ENCODE measurements around the gene DBN1.

DBN1 gene

DNA sequence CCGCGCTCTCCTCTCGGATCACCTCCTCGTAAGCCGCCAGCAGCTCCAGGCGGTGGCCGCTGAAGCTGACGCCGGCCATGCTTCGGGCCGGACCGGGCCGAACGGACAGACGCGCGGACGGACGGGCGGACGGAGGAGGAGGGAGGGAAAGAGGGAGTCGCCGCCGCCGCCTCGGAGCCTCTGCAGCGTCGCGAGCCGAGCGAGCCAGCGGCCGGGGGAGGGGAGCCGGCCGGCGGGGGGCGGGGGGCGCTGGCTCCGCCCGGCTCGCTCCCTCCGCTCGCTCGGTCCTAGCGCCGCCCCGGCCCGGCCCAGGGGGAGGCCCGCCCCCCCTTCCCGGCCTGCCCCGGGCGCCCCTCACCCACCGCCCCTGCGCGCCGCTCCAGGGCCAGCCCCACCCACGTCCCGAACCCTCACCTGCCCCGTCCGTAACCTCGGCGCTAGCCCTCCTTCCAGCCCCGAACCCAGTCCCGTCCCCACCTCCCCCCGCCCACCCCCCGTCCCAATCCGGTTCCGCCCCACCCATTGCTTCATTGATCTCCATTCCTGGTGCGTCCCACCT, at the start of gene DBN1:
TSS of gene DBN1 (minus strand) at position 192 of the 559 bp plus-strand sequence. CDS start at position 79, 113 bp downstream.
- no peaks in the 10 kb centered on the region for H3K9me3 ChIP-seq (ENCODE audit: low read length)
- H3K27ac ChIP-seq (ENCODE audit: low read depth, low read length), result peak within 1 kb of the TSS; percentile 78
- H3K4me3 ChIP-seq (ENCODE audit: low read depth in 1 of 2, low read length in 2 of 2), result peak within 1 kb of the TSS; percentile 72 to 90
- peaks cover 69% of the 10 kb centered on the region for H3K4me1 ChIP-seq (ENCODE audit: insufficient read depth, low read length)
- no peaks in the 10 kb centered on the region for H3K27me3 ChIP-seq (ENCODE audit: control insufficient read depth in 1 of 2, insufficient read depth in 2 of 2, low read length in 2 of 2)
- H3K36me3 ChIP-seq (ENCODE audit: insufficient read depth, low read length), result no peaks in the 10 kb centered on the region
- peak within 1 kb of the TSS; percentile 53 for H3K9ac ChIP-seq (ENCODE audit: low read length)

DNA sequence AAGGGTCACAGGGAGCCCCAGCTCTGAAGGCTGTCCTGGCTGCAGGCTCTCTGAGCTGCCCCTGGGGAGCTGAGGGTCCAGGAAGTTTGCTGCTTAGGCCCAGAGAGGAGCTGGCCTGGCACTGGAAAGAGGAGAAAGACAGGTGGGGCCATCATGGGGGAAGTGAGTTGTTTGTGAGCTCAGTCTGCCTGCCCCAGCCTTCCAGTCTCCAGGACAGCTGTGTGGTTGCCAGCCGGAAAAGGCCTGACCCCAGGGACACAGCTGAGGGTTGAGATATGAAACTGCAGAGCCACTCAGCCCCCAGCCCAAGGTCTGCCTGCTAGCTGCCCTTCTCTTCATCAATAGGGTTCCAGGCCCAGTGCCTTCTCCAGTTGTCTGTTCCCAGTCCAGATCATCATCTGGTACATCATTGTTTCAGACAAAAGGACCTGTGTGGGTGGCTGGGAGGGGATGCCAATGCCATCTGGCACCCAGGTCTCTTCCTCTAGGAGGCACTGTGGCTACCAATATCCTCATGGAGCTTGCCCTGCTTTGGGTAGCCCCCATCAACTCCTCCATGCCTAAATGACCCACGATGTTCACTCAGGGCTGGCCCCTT, 47.6 kb upstream of the DBN1 start:
- no peaks in the 10 kb centered on the region for H3K9me3 ChIP-seq (ENCODE audit: low read length)
- no peak overlapping the region for H3K4me3 ChIP-seq (ENCODE audit: low read depth in 1 of 2, low read length in 2 of 2)
- no peaks in the 10 kb centered on the region for H3K27me3 ChIP-seq (ENCODE audit: control insufficient read depth in 1 of 2, insufficient read depth in 2 of 2, low read length in 2 of 2)
- H3K27ac ChIP-seq (ENCODE audit: low read depth, low read length), result no peak overlapping the region
- H3K4me1 ChIP-seq (ENCODE audit: insufficient read depth, low read length), result peaks cover 3% of the 10 kb centered on the region
- H3K9ac ChIP-seq (ENCODE audit: low read length), result no peak overlapping the region
- H3K36me3 ChIP-seq (ENCODE audit: insufficient read depth, low read length), result peaks cover 61% of the 10 kb centered on the region

DNA sequence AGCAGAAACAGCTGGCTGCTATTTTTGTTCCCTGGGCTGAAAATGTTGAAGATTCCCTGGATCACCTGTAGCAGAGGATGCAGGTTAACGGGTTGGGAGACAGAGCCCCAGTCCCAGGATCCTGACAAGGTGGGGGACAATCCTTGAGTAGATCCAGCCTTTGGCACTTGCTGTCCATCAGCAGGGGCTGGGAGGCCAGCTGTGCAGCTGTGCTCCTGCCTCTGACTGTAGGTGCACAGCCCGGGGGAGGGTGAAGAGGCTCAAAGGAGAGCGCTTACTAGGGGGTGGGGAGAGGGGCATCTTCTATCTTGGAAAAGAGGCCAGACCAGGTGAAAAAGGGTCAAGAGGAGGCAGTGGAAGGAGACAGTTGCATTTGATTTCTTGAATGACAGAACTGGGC, 46.8 kb upstream of the DBN1 start:
- Histone ChIP-seq H3K9me3 (ENCODE audit: low read length) (no peaks in the 10 kb centered on the region), H3K4me3 (ENCODE audit: low read depth in 1 of 2, low read length in 2 of 2) (no peak overlapping the region), H3K9ac (ENCODE audit: low read length) (no peak overlapping the region), H3K4me1 (ENCODE audit: insufficient read depth, low read length) (peaks cover 11% of the 10 kb centered on the region), H3K36me3 (ENCODE audit: insufficient read depth, low read length) (peaks cover 58% of the 10 kb centered on the region), H3K27me3 (ENCODE audit: control insufficient read depth in 1 of 2, insufficient read depth in 2 of 2, low read length in 2 of 2) (no peaks in the 10 kb centered on the region), H3K27ac (ENCODE audit: low read depth, low read length) (no peak overlapping the region)

DNA sequence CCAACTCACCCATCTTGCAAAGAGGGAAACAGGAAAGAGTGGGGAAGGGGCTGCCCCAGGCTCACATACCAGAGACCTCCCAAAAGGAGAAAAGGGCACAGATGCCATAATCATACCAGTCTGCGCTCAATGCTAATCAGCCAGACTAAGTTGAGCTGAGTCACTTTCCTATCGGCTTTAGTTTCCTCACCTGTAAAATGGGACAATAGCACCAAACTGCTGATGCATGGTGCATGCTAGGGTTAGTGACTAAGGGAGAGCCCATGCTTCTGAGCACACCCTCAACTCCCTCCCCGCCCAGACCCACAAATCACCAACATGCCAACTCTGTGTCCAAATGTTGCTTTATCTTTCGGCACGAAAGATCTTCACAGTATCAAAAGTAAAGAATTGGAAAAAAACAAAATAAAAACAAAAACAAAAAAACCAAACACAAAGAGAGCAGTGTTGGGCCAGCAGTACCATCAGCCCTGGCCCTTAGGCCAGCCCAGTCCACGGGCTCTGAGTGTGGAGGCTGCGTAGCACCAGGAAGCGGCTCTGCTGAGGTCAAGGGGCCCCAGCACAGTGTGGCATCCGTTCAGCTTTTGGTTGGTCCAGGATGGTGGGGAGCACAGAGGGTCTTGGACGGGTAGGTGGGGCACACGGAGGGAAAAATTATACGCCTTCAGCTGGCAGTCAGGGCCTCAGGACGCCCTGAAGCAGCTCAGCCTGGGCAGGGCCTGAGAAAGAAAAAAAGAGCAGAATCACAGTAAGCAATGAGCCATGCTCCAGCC, 46.2 kb upstream of the DBN1 start:
- peaks cover 59% of the 10 kb centered on the region for H3K36me3 ChIP-seq (ENCODE audit: insufficient read depth, low read length)
- H3K4me3 ChIP-seq (ENCODE audit: low read depth in 1 of 2, low read length in 2 of 2), result no peak overlapping the region
- H3K27ac ChIP-seq (ENCODE audit: low read depth, low read length), result no peak overlapping the region
- H3K9ac ChIP-seq (ENCODE audit: low read length), result no peak overlapping the region
- peaks cover 13% of the 10 kb centered on the region for H3K4me1 ChIP-seq (ENCODE audit: insufficient read depth, low read length)
- no peaks in the 10 kb centered on the region for H3K9me3 ChIP-seq (ENCODE audit: low read length)
- H3K27me3 ChIP-seq (ENCODE audit: control insufficient read depth in 1 of 2, insufficient read depth in 2 of 2, low read length in 2 of 2), result no peaks in the 10 kb centered on the region

DNA sequence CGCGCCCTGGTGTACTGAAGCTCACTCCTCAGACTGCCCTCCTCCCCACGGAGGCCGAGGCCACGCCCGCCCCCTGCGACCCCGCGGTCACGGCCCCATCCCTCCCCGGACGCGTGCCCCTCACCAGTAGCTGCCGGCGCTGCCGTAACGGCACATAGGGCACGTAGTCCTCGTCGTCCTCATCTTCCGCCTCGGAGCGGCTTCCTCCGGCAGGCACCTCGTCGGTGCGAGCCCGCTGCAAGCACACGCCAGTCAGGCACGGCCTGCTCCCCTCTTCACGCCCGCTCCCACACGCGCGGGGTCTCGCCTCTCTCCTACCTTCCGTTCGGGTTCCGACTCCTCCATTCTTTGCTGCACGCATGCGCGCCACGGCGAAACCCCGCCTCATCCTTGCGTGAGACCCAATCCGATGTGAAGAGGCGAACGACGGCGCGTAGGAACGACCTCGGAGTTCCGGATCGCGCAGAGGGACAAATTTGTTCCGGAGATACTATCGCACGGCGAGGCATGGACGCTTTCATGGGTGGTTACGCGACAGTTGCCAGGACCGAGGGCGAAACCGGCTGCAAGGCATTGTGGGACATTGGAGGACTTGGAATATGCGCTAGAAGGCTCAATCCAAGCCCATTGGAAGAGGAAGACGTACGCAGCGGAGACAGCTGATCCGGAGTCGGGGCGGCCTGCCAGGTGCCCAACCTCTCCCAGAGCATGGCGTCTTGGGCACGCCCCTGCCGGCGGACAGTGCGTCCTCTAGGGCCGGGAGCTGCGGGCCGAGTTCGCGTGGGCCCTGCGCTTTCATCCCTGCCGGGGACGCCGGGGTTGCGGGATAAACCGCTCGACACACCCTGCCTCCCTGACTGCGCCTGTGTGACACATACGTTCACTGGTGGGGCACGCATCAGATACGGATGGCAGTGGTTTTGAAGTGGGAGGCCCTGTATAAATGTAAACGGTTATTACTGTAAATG, 43.5 kb upstream of the DBN1 start, which contains the start of gene DDX41:
TSS of gene DDX41 (minus strand) at position 361 of the 968 bp plus-strand sequence. CDS start at position 345, 16 bp downstream.
- H3K4me1 ChIP-seq (ENCODE audit: insufficient read depth, low read length), result peaks cover 13% of the 10 kb centered on the region
- H3K36me3 ChIP-seq (ENCODE audit: insufficient read depth, low read length), result peaks cover 64% of the 10 kb centered on the region
- peak within 1 kb of the TSS; percentile 85 for H3K27ac ChIP-seq (ENCODE audit: low read depth, low read length)
- H3K27me3 ChIP-seq (ENCODE audit: control insufficient read depth in 1 of 2, insufficient read depth in 2 of 2, low read length in 2 of 2), result no peaks in the 10 kb centered on the region
- peak within 1 kb of the TSS; percentile 26 for H3K9ac ChIP-seq (ENCODE audit: low read length)
- H3K9me3 ChIP-seq (ENCODE audit: low read length), result no peaks in the 10 kb centered on the region
- peak within 1 kb of the TSS; percentile 86 to 92 for H3K4me3 ChIP-seq (ENCODE audit: low read depth in 1 of 2, low read length in 2 of 2)

DNA sequence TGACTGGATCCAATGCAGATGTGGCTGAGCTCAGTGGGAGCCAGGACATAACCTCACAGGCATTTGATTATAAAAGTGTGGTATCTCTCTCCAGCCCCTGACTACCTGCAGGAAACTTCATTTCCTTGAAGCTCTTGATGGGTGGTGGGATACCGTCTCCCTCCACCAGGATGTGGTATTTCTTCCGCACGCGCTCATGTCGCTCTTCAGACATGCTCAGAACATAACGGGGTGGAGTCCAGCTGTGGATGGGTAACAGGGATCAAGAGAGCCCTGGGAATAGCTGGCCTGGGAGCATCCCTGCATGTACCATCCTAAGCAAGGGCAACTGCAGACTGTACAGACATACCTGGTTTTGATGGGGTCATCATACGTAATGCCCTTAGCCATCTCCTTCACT, 42.1 kb upstream of the DBN1 start:
- Histone ChIP-seq H3K9me3 (ENCODE audit: low read length) (no peaks in the 10 kb centered on the region), H3K27me3 (ENCODE audit: control insufficient read depth in 1 of 2, insufficient read depth in 2 of 2, low read length in 2 of 2) (no peaks in the 10 kb centered on the region), H3K36me3 (ENCODE audit: insufficient read depth, low read length) (peaks cover 63% of the 10 kb centered on the region), H3K27ac (ENCODE audit: low read depth, low read length) (no peak overlapping the region), H3K4me1 (ENCODE audit: insufficient read depth, low read length) (peaks cover 13% of the 10 kb centered on the region), H3K4me3 (ENCODE audit: low read depth in 1 of 2, low read length in 2 of 2) (peak overlapping the region in 1 of 2 donors; percentile 86), H3K9ac (ENCODE audit: low read length) (peak overlapping the region; percentile 23)

DNA sequence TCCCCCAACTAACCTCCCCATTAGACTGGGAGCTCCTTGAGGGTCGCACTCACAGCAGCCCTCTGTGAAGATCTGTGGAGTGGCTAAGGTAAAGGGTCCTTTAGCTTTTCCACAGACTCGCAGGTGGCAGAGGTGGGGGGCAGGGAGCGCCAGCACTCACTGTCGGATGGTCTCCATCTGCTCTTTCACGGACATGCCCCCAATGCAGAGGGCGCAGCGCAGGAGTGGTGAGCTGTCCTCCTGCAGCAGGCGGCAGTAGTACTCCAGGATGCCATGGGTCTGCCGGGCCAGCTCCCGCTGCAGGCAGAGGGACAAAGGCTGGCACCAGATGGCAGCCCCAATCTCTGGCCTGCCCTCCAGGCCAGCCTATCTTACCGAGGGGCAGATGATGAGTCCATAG, 41.1 kb upstream of the DBN1 start:
- no peak overlapping the region for H3K27ac ChIP-seq (ENCODE audit: low read depth, low read length)
- peaks cover 13% of the 10 kb centered on the region for H3K4me1 ChIP-seq (ENCODE audit: insufficient read depth, low read length)
- peaks cover 60% of the 10 kb centered on the region for H3K36me3 ChIP-seq (ENCODE audit: insufficient read depth, low read length)
- H3K27me3 ChIP-seq (ENCODE audit: control insufficient read depth in 1 of 2, insufficient read depth in 2 of 2, low read length in 2 of 2), result no peaks in the 10 kb centered on the region
- H3K9ac ChIP-seq (ENCODE audit: low read length), result no peak overlapping the region
- no peaks in the 10 kb centered on the region for H3K9me3 ChIP-seq (ENCODE audit: low read length)
- no peak overlapping the region for H3K4me3 ChIP-seq (ENCODE audit: low read depth in 1 of 2, low read length in 2 of 2)

DNA sequence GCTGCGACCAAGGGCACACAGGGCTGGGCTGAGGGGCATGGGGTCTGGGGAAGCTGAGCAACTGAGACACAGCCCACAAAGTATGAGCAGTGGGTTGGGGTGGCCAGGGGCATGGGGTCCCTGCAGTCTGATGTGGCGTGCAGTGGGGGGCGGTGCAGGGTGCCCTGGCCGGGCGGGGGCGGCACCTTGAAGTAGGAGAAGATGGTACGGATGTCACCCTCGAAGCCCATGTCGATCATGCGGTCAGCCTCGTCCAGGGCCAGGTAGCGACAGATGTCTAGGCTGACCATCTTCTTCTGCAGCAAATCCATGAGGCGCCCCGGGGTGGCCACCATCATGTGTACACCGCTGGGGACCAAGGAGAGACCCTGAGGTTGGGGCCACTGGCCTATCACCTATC, 40.1 kb upstream of the DBN1 start:
- H3K9me3 ChIP-seq (ENCODE audit: low read length), result no peaks in the 10 kb centered on the region
- no peaks in the 10 kb centered on the region for H3K27me3 ChIP-seq (ENCODE audit: control insufficient read depth in 1 of 2, insufficient read depth in 2 of 2, low read length in 2 of 2)
- H3K27ac ChIP-seq (ENCODE audit: low read depth, low read length), result no peak overlapping the region
- no peak overlapping the region for H3K4me3 ChIP-seq (ENCODE audit: low read depth in 1 of 2, low read length in 2 of 2)
- H3K9ac ChIP-seq (ENCODE audit: low read length), result no peak overlapping the region
- peaks cover 13% of the 10 kb centered on the region for H3K4me1 ChIP-seq (ENCODE audit: insufficient read depth, low read length)
- peaks cover 58% of the 10 kb centered on the region for H3K36me3 ChIP-seq (ENCODE audit: insufficient read depth, low read length)

DNA sequence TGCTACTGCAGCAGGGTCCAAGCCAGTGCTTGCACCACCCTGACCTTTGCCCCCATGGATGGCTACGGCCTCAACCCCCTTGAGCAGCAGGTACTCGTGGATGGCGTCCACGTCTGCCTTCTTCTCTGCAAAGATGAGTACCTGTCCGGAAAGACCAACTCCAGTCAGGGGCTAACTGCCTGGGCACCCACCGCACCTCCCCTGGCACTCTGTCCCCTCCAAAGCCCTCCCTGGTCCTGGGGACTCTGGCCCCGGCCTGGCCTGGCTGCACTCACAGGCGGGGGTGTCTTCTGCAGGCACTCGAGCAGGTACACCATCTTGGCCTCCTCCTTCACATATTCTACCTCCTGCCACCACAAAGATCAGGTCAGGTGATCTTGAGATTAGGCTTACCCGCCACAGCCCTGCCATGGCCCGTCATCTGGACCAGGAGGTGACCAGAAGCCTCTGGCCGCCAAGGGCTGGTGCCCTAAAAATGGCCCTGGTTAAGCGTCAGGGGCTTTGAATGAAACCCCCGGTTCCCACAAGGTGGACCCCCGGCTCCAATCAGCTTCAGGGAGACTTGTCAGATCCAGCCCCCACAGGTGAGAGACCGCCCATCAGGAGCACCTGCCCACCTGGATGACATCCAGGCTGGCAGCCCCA, 39.4 kb upstream of the DBN1 start:
- peaks cover 58% of the 10 kb centered on the region for H3K36me3 ChIP-seq (ENCODE audit: insufficient read depth, low read length)
- H3K27ac ChIP-seq (ENCODE audit: low read depth, low read length), result no peak overlapping the region
- H3K27me3 ChIP-seq (ENCODE audit: control insufficient read depth in 1 of 2, insufficient read depth in 2 of 2, low read length in 2 of 2), result no peaks in the 10 kb centered on the region
- no peaks in the 10 kb centered on the region for H3K9me3 ChIP-seq (ENCODE audit: low read length)
- no peak overlapping the region for H3K9ac ChIP-seq (ENCODE audit: low read length)
- H3K4me1 ChIP-seq (ENCODE audit: insufficient read depth, low read length), result peaks cover 13% of the 10 kb centered on the region
- no peak overlapping the region for H3K4me3 ChIP-seq (ENCODE audit: low read depth in 1 of 2, low read length in 2 of 2)

DNA sequence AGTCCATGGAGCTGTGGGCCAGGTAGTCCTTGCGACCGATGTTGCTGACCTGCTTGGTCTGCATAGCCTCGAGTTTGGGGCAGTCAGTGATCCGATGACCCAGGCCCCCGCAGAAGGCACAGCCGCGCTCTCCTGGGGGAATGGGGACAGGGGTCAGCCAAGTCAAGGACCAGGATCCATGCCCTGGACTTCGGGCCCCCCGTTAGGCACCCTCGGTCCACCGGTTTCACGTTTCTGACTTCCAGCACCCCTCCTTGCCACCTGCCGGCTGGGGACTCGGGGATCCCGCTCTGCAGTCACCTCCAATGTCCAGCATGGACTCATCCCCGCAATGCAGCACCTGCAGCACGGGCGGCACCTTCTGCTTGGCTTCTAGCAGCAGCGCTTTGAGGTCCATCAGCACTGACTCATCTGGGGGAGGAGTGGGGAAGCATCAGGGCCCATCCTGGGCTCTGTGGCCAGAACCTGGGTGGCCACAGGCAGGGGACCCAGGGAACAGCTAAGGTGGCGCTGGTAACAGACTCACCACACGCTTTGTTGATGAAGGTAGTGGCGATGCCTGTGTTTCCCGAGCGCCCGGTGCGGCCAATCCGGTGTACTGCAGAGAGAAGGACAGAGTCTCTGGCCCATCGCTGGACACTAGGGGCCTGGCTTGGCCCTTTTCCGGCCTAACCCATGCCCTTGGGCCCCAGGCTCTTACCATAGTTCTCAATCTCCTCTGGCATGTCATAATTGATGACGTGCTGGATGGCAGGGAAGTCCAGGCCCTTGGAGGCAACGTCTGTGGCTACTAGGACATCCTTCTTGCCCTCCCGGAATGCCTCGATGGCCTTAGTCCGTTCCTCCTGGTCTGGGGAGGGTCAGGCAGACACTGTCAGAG, 38.6 kb upstream of the DBN1 start:
- H3K36me3 ChIP-seq (ENCODE audit: insufficient read depth, low read length), result peaks cover 58% of the 10 kb centered on the region
- H3K27me3 ChIP-seq (ENCODE audit: control insufficient read depth in 1 of 2, insufficient read depth in 2 of 2, low read length in 2 of 2), result no peaks in the 10 kb centered on the region
- H3K9me3 ChIP-seq (ENCODE audit: low read length), result no peaks in the 10 kb centered on the region
- H3K4me3 ChIP-seq (ENCODE audit: low read depth in 1 of 2, low read length in 2 of 2), result no peak overlapping the region
- no peak overlapping the region for H3K9ac ChIP-seq (ENCODE audit: low read length)
- no peak overlapping the region for H3K27ac ChIP-seq (ENCODE audit: low read depth, low read length)
- H3K4me1 ChIP-seq (ENCODE audit: insufficient read depth, low read length), result peaks cover 13% of the 10 kb centered on the region
